Measurements from ENCODE around the gene CDH7. TPM values are rescaled to one million over a fixed set of nuclear protein-coding genes. Genes with fewer than 3 reads are reported as not detected.

The CDH7 gene
- total RNA-seq, 2 donors from 2014 or later = 0.05 to 0.15 TPM

DNA sequence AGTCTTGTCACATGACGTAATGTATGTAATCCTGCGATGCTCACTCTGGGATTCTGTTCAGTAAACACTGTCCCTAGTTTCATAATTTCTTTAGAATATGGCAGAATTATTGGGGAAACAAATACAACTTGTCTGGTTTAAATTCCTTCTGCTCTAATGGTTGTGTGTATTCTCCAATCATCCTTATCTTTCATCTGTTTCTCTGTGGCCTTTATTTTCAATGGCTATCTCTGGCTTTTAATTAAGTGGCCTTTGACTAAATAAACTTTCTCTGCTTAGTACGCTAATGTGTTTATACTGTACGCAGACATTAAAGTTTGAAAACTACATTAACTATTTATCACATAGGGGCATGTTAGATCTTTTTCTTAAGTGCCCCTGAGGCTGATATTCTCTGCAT, 40.9 kb downstream of the CDH7 start:
- intact Hi-C loops (cut with DNase I) = no loop called here
- H3K36me3 ChIP-seq = no peaks in the 10 kb centered on the region
- no peak for DNase-seq
- TF ChIP-seq, protein P1, sequence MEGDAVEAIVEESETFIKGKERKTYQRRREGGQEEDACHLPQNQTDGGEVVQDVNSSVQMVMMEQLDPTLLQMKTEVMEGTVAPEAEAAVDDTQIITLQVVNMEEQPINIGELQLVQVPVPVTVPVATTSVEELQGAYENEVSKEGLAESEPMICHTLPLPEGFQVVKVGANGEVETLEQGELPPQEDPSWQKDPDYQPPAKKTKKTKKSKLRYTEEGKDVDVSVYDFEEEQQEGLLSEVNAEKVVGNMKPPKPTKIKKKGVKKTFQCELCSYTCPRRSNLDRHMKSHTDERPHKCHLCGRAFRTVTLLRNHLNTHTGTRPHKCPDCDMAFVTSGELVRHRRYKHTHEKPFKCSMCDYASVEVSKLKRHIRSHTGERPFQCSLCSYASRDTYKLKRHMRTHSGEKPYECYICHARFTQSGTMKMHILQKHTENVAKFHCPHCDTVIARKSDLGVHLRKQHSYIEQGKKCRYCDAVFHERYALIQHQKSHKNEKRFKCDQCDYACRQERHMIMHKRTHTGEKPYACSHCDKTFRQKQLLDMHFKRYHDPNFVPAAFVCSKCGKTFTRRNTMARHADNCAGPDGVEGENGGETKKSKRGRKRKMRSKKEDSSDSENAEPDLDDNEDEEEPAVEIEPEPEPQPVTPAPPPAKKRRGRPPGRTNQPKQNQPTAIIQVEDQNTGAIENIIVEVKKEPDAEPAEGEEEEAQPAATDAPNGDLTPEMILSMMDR (IDR thresholded peaks at IDR 0.05) = no peak
- no peaks in the 10 kb centered on the region for H3K4me1 ChIP-seq
- H3K27me3 ChIP-seq = no peaks in the 10 kb centered on the region
- H3K9me3 ChIP-seq = no peaks in the 10 kb centered on the region
- H3K4me3 ChIP-seq = no peak overlapping the region
- no peak overlapping the region for H3K27ac ChIP-seq
- no peak overlapping the region for H3K9ac ChIP-seq (ENCODE audit: low read depth in 2 of 2, low read length in 2 of 2)

DNA sequence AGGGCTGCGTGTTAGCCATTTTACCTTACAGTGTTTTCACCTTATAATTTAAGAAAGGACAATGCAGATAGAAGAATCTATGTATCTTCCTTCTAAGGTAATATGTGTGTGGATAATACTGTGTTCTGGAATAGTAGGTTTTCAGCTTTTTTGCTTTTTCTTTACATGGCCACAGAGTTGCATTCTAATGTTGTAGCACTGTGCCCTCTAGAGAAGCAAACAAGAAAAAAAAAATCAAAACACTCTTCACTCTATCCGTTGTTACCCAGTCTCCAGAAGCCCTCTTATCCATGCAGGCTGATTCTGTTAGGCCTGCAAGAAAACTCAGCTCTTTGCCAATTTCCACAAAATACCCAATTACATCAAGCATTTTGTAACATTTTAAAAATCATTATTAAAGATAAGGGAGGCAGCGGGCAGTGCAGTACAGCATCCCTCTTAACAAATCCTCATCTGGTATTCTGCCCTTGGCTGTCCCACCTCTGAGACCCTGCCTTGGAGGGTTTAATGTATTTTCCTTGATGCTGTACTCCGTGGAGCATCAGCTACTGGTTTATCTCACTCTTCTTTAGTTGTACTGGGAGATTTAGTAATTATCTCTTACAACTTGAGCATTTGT, 41.8 kb downstream of the CDH7 start:
- Histone ChIP-seq H3K36me3 (no peaks in the 10 kb centered on the region), H3K27ac (no peak overlapping the region), H3K27me3 (no peaks in the 10 kb centered on the region), H3K9ac (ENCODE audit: low read depth in 2 of 2, low read length in 2 of 2) (no peak overlapping the region), H3K4me1 (no peaks in the 10 kb centered on the region), H3K9me3 (no peaks in the 10 kb centered on the region), H3K4me3 (no peak overlapping the region)
- intact Hi-C loops (cut with DNase I) = no loop called here
- TF ChIP-seq, protein P1 (IDR thresholded peaks at IDR 0.05) = no peak
- no peak for DNase-seq

DNA sequence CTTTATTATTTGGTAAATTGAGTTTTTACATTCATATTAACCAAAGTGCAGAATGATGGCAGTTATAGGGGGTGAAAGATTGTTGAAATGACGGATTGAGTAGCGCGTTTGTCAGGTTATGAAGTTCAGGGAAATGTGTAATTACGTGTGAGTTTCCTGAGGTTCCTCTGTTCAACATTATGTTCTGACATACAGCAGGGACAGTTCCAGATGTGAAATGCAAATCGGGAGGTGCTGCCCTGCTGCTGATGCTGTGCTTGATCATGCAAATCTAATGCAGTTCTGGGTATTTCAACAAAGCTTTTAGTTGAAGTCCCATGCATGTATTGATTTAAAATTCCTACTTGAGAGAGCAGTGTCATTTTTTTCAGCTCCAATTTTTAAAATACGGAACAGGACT, 57.9 kb downstream of the CDH7 start:
- H3K27ac ChIP-seq = no peak overlapping the region
- H3K36me3 ChIP-seq = no peaks in the 10 kb centered on the region

DNA sequence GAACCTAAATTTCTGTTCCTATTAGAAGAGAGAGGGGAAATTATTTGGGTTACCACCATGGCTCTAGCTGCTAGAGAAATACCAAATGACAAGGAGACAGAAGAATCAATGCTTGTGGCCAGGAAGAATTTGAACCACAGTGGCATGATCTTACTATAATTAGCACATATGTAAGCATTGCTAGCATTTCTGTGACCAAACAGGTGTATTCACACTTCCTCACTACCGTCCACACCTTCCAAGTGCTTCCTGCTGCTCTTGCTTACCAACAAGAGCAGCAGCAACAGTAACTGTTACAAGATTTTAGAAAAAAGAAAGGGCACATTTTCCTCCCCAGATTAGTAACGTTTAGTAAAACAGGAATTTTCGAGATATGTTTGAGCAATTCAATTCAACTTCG, 60.5 kb downstream of the CDH7 start:
- Histone ChIP-seq H3K27ac (no peak overlapping the region), H3K4me3 (no peak overlapping the region), H3K36me3 (no peaks in the 10 kb centered on the region), H3K9ac (ENCODE audit: low read depth in 2 of 2, low read length in 2 of 2) (no peak overlapping the region), H3K4me1 (no peaks in the 10 kb centered on the region), H3K27me3 (no peaks in the 10 kb centered on the region), H3K9me3 (no peaks in the 10 kb centered on the region)
- intact Hi-C loops (cut with DNase I) = no loop called here
- TF ChIP-seq, protein P1 (IDR thresholded peaks at IDR 0.05) = no peak
- DNase-seq = no peak

More for the DNA sequence above, 57.9 kb downstream of the CDH7 start:
- TF ChIP-seq, protein P1 (IDR thresholded peaks at IDR 0.05) = no peak
- intact Hi-C loops (cut with DNase I) = no loop called here
- Histone ChIP-seq H3K4me1 (no peaks in the 10 kb centered on the region), H3K4me3 (no peak overlapping the region), H3K27me3 (no peaks in the 10 kb centered on the region), H3K9me3 (no peaks in the 10 kb centered on the region), H3K9ac (ENCODE audit: low read depth in 2 of 2, low read length in 2 of 2) (no peak overlapping the region)
- no peak for DNase-seq

DNA sequence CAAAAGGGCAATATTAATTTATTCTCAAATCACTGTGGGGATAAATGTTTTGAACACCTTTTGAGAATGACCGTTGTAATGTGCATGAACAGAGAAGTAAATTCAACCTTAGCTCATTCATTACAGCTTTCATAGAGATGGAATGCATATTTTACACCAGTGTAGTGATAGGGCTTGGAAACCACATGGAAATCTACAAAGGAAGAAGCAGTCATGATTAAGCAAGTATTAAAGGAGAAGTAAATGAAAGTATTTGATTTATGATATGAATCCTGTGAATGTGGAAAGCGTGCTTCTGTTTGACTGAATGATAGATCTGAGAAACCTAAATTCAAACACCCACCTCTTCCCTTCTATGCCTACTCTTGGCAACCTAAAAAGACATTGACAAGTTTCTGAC, 64.7 kb downstream of the CDH7 start:
- Histone ChIP-seq H3K27ac (no peak overlapping the region), H3K4me1 (no peaks in the 10 kb centered on the region), H3K9ac (ENCODE audit: low read depth in 2 of 2, low read length in 2 of 2) (no peak overlapping the region), H3K36me3 (no peaks in the 10 kb centered on the region), H3K27me3 (no peaks in the 10 kb centered on the region), H3K4me3 (no peak overlapping the region), H3K9me3 (no peaks in the 10 kb centered on the region)
- no peak for DNase-seq
- intact Hi-C loops (cut with DNase I) = no loop called here
- TF ChIP-seq, protein P1 (IDR thresholded peaks at IDR 0.05) = no peak
